Lower leg skin (tissue), 3 donors: ENCODE data around the gene ACKR2.

ENCODE experiments used
- POLR2A ChIP-seq, 2 donors: fragments of 450-650 bp; IDR thresholded peaks; one replicate each; pipeline ENCODE4 v1.6.1; 2016 to 2017; ENCODE audit warnings: antibody characterized with exemption in 2 of 2, mild to moderate bottlenecking in 1 of 2, moderate library complexity in 1 of 2
- TF ChIP-seq, protein P1 (sequence below), 3 donors: fragments of 450-650 bp; IDR thresholded peaks; one replicate each; pipeline ENCODE4 v1.5.1; 2016; ENCODE audit warnings: antibody characterized with exemption in 3 of 3, mild to moderate bottlenecking in 3 of 3, moderate library complexity in 2 of 3

GRCh38 chr3:42764115-42764514 is 45.1 kb upstream of the ACKR2 start:
- TF ChIP-seq, protein P1, sequence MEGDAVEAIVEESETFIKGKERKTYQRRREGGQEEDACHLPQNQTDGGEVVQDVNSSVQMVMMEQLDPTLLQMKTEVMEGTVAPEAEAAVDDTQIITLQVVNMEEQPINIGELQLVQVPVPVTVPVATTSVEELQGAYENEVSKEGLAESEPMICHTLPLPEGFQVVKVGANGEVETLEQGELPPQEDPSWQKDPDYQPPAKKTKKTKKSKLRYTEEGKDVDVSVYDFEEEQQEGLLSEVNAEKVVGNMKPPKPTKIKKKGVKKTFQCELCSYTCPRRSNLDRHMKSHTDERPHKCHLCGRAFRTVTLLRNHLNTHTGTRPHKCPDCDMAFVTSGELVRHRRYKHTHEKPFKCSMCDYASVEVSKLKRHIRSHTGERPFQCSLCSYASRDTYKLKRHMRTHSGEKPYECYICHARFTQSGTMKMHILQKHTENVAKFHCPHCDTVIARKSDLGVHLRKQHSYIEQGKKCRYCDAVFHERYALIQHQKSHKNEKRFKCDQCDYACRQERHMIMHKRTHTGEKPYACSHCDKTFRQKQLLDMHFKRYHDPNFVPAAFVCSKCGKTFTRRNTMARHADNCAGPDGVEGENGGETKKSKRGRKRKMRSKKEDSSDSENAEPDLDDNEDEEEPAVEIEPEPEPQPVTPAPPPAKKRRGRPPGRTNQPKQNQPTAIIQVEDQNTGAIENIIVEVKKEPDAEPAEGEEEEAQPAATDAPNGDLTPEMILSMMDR (IDR thresholded peaks at IDR 0.05) = no peak
- TF ChIP-seq POLR2A (IDR thresholded peaks at IDR 0.05) = no peak
